GM12801 (cell line): Measurements from ENCODE around the gene FAM81B.

ENCODE experiments used
- TF ChIP-seq, protein P1 (sequence below): IDR thresholded peaks from one replicate; pipeline ENCODE4 v1.5.1; 2011; ENCODE audit warnings: control low read depth; ENCODE audit not compliant: insufficient read length; ENCODE audit errors: extremely low read depth

FAM81B gene

DNA sequence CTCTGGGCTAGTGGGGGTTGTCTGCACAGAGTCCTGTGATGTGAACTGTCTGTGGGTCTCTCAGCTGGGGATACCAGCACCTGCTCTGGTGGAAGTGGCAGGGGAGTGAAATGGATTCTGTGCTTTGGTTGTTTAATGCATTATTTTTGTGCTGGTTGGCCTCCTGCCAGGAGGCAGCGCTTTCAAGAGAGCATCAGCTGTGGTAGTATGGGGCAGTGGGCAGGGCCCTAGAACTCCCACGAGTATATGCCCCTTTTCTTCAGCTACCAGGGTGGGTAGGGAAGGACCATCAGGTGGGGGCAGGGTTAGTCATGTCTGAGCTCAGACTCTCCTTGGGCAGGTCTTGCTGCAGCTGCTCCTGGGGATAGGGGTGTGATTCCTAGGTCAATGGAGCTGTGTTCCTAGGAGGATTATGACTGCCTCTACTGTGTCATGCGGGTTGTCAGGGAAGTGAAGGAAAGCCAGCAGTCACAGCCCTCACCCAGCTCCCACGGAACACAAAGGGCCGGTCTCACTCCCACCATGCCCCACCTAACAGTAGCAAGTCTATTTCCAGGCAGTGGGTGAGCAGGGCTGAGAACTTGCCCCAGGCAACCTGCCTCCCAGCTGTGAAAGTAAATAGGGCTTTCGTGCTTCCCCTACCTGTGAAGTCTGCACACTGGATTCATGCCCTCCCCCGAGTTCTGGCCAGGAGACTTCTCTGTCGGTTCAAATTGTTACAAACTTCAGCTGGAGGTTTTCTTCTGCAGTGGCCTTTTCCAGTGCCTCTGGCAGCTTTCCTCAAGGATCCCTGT, 25.7 kb upstream of the FAM81B start:
- TF ChIP-seq, protein P1, sequence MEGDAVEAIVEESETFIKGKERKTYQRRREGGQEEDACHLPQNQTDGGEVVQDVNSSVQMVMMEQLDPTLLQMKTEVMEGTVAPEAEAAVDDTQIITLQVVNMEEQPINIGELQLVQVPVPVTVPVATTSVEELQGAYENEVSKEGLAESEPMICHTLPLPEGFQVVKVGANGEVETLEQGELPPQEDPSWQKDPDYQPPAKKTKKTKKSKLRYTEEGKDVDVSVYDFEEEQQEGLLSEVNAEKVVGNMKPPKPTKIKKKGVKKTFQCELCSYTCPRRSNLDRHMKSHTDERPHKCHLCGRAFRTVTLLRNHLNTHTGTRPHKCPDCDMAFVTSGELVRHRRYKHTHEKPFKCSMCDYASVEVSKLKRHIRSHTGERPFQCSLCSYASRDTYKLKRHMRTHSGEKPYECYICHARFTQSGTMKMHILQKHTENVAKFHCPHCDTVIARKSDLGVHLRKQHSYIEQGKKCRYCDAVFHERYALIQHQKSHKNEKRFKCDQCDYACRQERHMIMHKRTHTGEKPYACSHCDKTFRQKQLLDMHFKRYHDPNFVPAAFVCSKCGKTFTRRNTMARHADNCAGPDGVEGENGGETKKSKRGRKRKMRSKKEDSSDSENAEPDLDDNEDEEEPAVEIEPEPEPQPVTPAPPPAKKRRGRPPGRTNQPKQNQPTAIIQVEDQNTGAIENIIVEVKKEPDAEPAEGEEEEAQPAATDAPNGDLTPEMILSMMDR = no peak

GRCh38 chr5:95369782-95370181, 21.4 kb upstream of the FAM81B start:
- TF ChIP-seq, protein P1 = no peak

GRCh38 chr5:95374061-95374460, 17.1 kb upstream of the FAM81B start:
- TF ChIP-seq, protein P1 = no peak

DNA sequence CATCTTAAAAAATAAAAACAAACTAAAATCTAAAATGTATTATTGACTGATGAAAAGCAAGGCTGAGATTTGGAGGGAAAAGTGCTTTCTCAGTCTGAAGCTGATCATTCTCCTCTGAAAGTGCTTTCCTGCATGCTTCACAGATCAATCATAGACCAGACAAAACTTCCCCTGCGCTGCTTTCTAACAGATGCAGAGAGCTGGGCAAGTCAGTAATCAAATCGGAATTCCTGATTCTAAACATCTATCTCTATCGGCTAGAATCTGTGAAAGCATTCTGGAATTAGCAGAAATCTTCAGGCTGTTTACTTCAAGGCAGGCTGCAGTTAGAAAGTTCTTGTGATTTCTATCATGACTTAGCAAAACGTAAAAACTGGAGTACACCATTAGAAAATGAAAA, 15.6 kb upstream of the FAM81B start:
- TF ChIP-seq, protein P1 = no peak

- TF ChIP-seq, protein P1 = no peak
Observed at GRCh38 chr5:95379133-95379532, 12.0 kb upstream of the FAM81B start.

DNA sequence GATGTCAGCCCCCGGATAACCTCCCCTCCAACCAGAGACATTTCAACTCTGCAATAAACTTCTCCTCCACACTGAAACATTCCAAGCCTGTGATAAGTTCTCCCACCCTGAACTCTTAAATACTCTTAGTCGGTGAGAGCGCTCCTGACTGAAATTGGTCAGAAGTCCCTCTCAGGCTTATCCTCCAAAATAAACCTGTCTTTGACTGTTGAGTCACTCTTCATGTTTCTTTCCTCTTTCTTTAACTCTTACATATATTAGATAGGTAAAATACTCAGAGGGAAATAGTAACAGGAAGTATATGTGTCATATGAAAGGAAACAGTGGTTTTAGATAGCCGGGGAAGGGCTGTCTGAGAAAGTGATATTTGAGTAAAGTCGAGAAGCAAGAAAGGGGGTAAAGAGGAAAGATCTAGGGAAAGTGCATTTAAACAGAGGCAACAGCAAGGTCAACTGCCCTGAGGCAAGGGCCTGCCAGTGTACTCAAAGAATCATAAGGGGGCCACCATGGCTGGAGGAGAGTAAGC, 11.0 kb upstream of the FAM81B start:
- TF ChIP-seq, protein P1 = no peak

- TF ChIP-seq, protein P1 = no peak
Observed at GRCh38 chr5:95382801-95383200, 8.4 kb upstream of the FAM81B start.
